Immature natural killer cell (primary cell): Measurements from ENCODE around the gene IFRD2. TPM values are rescaled to one million over a fixed set of nuclear protein-coding genes. Genes with fewer than 3 reads are reported as not detected.

Source experiments
- polyA plus RNA-seq, 3 donors: library from polyadenylated mRNA; unstranded; fragments of 300-500 nt; fragmentation: Illumina TruSeq; gene quantifications; one replicate each; pipeline ENCODE4 v1.2.3, GENCODE V29; 2021

IFRD2 gene
- polyA plus RNA-seq, 3 donors from 2014 or later: 38.0 to 54.3 (median 51.3) TPM

Other genes with a start within 250 kb of the IFRD2 start
- gene RBM5, start 203.5 kb downstream of the IFRD2 start, polyA plus RNA-seq: 10 to 100 TPM; 15.5 to 40.7 (median 21.4) TPM
- gene SEMA3F, start 137.1 kb downstream of the IFRD2 start, polyA plus RNA-seq: not detected
- not detected for gene GNAT1, start 100.8 kb downstream of the IFRD2 start, polyA plus RNA-seq
- gene SLC38A3, start 87.2 kb downstream of the IFRD2 start, polyA plus RNA-seq: not detected
- gene GNAI2, start 56.2 kb downstream of the IFRD2 start, polyA plus RNA-seq: 100 to 1,000 TPM; 550 to 903 (median 902) TPM
- not detected for gene SEMA3B, start 23.3 kb downstream of the IFRD2 start, polyA plus RNA-seq
- not detected for gene LSMEM2, start 13.3 kb downstream of the IFRD2 start, polyA plus RNA-seq
- 1 to 10 TPM; 1.5 to 2.4 (median 2.2) TPM for gene HYAL3, start 7.0 kb upstream of the IFRD2 start, polyA plus RNA-seq
- gene NAA80, start 7.0 kb upstream of the IFRD2 start, polyA plus RNA-seq: 10 to 100 TPM in 2 of 3 donors, 1 to 10 TPM in 1; 4.7 to 13.4 (median 10.5) TPM
- under 1 TPM in 2 of 3 donors, not detected in 1; 0.18 to 0.57 TPM for gene HYAL1, start 11.1 kb upstream of the IFRD2 start, polyA plus RNA-seq
- gene HYAL2, start 30.3 kb upstream of the IFRD2 start, polyA plus RNA-seq: 10 to 100 TPM in 2 of 3 donors, 1 to 10 TPM in 1; 4.9 to 15.0 (median 10.8) TPM
- gene TUSC2, start 35.8 kb upstream of the IFRD2 start, polyA plus RNA-seq: 10 to 100 TPM; 42.9 to 70.4 (median 68.4) TPM
- gene RASSF1, start 48.4 kb upstream of the IFRD2 start, polyA plus RNA-seq: 100 to 1,000 TPM; 172 to 253 (median 187) TPM
- 1 to 10 TPM; 2.3 to 3.7 (median 3.6) TPM for gene ZMYND10, start 53.3 kb upstream of the IFRD2 start, polyA plus RNA-seq
- gene NPRL2, start 58.3 kb upstream of the IFRD2 start, polyA plus RNA-seq: 100 to 1,000 TPM in 2 of 3 donors, 10 to 100 TPM in 1; 77.5 to 104 (median 101) TPM
- 100 to 1,000 TPM; 120 to 158 (median 131) TPM for gene CYB561D2, start 58.4 kb upstream of the IFRD2 start, polyA plus RNA-seq
- 10 to 100 TPM; 27.9 to 48.6 (median 36.6) TPM for gene TMEM115, start 67.1 kb upstream of the IFRD2 start, polyA plus RNA-seq
- 1 to 10 TPM; 1.5 to 6.0 (median 2.3) TPM for gene CACNA2D2, start 211.2 kb upstream of the IFRD2 start, polyA plus RNA-seq